Renal cortical epithelial cell (primary cell): ENCODE results near the gene NR2C2. TPM values are rescaled to one million over a fixed set of nuclear protein-coding genes. Genes with fewer than 3 reads are reported as not detected.
A peak's percentile ranks its signal among the peaks of the same experiment; 100 is the strongest.

Source experiments
- DNase-seq: peaks from one replicate; pipeline ENCODE4 v3.0.0-alpha.2; 2011; ENCODE audit warnings: low read depth
- total RNA-seq: library from RNA; depleted of rRNA; stranded (reverse); fragments of >200 nt; gene quantifications from 2 replicates; pipeline ENCODE4 v1.2.3, GENCODE V29; 2014

Gene NR2C2
- total RNA-seq, 1 donor from 2014 or later = 42.2 TPM

DNA sequence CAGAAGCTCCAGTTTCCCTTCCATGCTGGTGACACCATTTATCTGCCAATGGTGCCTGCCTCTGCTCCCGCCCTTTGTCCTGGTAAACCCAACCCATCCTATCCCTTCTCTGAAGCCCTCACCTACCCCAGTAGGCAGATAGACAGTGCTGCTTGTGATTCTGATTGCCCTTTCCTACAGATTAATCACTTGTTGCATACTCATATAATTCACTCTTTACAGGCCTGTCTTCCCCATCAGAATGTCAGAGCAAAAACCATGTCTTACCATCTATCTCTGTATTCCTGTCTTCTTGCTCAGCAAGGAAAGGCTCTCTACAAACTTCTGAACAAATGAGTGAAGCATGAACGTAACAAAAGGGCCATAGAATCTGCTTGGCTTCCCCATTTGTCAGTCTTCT lies 69.8 kb downstream of the NR2C2 start:
- no peak for DNase-seq

DNA sequence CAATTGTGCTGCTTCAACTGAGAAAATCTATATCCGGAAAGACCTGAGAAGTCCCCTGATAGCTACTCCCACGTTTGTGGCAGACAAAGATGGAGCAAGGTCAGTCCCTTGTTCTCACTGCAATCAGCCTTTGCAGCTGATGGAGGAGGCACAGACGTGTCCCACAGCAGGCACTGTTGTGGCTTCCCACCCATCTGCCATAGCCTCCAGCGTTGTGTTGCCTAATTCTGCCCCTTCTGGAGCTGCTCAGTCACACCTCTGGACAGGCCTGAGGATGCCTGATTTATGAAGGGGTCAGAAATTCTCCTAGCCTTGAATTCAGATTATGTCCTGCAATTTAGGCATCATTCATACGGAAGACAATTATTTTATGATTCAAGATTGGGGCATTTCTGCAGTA lies 75.9 kb downstream of the NR2C2 start:
- no peak for DNase-seq

DNA sequence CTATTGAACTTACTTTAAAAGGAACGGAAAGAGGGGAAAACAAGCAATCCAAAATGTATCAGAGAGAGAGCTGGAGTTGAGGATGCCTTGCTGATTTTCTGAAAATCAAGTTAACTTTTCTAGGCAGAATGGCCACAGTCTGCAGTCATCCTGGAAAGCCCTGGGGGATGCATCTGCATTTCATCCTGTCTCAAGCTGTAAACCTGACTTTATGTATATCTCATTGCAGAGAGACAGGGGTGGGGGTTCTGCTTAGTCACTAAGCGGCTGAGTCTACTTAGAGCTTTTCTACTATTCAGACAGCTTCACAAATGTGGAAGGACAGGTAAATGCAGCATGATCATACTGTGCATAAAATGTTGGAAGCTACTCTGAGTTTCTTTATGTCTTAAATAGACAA lies 76.3 kb downstream of the NR2C2 start:
- DNase-seq = no peak

- no peak for DNase-seq
These were observed 82.2 kb downstream of the NR2C2 start for GRCh38 chr3:15029625-15030024.

DNA sequence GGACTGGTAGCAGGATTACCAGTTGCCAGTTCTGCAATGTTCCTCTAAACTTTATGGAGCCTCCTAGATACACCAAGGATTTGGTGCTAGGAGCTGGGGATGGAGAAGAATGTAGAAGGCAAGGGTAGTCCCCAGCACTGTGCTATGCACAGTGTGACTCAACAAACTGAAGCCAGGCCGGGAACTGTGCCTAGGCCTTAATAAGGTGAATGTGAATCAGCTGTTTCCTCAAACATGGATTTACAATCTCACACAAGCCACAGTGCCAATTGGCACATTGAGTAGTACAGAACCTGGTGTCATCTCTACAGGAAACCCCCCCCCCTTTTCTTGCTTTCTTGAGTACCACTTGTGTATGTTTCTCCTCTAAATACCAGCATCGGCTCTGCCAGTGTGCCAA lies 85.3 kb downstream of the NR2C2 start:
- DNase-seq = no peak

GRCh38 chr3:15033103-15033502 lies 85.7 kb downstream of the NR2C2 start:
- DNase-seq = no peak

DNA sequence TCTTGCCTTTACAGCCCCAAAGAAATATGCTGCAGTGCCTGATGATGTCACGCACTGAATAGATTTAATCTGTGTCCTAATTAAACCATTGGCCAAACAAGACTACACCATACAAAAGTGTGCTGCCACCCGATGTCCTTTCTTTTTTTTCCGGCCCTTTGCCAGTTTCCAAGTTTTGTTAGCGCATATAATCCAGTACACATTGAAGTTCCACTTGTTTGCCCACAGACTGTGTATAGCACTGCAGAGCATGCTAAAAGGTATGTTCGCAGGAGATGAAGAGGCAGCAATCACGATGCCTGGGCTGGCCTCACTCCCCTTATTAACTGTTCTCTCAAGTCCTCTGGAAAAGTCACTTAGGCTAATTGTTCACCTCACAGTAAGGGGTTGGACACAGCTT lies 90.9 kb downstream of the NR2C2 start:
- DNase-seq = no peak

DNA sequence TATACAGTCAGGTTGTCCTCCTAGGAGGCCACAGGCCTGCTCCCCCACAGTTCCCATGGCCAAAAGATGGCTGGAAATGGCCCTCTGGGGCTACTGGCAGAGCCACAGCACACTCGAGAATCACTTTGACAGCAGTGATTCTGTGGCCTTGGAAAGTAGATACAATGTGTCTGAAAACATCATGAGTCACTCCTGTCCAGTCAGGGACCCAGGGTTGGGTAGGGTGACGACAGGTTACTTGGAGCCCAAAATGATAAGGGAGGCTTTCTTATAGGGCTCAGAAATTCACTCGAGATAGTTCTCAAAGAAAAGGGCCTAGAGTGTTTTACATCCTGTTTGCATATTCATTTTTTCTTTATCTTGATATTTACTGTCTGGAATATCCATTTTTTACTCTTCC lies 93.5 kb downstream of the NR2C2 start:
- DNase-seq = no peak

DNA sequence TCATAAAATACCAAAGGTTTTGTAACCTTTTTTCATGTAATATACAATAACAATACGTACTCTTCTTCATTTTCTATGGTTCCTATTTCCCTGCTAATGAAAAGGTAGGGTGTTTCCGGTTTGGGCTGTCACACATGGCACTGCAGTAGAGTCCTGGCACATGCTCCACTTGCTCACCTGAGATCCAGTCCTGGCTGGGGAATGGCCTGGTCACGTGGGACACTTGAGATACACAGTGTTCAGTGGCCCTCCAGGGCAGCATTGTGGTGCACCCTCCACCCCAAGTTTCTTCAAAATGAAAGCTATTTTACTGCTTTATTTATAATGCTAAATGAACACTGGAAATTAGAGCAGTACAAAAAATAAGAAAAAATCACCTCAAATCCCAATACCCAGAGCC lies 94.6 kb downstream of the NR2C2 start:
- DNase-seq = no peak

DNA sequence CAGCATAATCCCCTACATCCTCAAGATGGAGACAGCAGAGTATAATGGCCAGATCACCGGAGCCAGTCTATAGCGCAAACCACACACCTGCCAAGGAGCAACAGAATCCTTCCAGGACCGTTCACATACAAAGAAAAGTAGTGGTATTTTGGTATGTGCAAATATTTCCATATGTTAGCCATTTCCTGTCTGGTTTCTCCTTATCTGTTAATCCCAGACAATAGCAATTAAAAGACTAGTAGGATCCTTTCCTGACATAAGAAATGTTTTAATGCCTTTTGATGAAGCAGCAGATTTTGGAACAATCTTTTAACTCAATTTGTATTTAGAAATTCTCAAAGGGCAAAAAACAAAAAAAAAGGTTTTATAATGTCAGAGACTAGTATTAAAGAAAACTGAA lies 95.6 kb downstream of the NR2C2 start:
- DNase-seq = no peak

GRCh38 chr3:15043408-15044171 lies 96.2 kb downstream of the NR2C2 start:
- DNase-seq = no peak

DNA sequence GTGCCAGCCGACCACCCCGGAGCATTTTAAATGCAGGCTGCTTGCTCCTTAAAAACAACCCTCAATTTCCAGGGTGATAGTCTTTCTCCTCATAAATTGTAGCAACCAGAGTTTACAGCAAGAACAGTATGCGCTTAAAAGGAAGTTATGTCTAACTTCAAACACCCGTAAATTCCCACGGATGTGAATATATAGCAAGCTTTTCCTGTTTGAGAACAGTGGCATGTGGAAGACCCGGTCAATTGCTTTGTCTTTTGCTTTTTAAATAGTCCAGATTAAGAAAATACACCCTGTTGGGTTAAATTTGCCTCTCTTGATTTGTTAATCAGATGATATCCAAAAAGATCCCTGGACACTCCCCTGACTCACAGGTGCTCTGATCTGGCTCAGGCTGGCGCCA lies 96.9 kb downstream of the NR2C2 start:
- no peak for DNase-seq

DNA sequence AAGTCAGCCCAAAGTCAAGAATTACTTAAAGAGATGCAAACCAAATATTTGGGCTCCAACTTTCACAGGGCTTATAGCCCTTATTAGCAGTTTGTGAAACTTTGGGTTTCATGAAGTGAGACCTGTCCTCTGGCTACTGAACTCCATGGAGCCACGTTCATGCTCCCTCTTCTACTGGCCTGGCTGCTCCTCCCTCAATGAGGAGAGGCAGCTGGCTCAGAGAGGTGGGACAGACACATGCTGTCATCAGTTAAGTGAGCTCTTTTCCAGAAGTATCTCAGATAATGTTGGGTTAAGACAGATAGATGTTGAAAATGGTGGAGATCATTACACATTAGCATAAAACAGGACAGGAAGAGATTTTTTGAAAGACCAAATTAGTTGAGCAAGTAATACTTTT lies 98.3 kb downstream of the NR2C2 start:
- DNase-seq = no peak

DNA sequence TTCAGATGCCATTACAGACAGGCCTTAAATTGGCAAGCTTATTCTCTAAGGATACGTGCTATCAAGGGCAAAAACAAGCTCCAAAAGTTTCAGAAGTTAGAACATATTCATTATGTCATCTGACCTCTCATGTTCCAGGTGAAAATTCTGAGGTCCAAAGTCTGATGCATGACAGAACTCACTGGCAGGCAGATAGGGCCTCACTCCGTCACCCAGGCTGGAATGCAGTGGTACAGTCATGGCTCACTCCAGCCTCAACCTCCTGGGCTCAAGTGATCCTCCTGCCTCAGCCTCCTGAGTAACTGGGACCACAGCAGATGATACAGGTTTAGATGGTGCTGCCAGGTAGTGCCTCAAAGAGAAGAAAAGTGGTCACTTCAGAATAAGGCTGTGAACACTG lies 102.2 kb downstream of the NR2C2 start:
- no peak for DNase-seq

DNA sequence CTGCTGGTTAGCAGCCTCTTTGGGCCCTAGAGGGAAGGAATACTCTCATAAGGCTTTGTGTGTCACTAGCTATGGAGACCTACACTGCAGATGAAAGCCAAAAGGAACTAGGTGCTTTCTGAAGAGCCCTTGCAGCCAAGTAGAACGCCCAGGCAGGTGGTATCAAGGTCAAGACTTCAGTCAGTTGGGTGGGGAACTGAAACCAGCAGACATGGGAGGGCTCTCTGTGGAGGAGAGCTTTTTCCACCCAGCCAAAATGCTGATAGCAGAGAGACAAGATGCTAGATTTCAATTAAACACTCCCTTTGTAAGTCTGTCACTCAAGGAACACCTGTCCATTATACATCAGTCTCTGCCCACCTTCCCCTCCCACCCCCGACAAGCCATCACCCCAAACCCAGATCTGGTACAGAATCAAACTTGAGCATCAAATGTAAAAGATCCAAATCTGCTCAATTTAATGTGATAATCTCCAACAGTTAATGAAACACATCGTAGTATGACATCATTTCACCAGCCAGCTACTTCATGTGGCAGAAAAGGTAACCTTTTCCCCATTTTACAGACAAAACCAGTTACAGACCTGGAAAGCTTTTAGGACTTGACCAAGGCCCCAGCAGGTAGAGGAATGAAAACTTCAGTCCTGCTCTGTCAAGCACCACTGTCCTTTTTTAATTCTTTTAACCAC lies 103.2 kb downstream of the NR2C2 start:
- DNase-seq = no peak

GRCh38 chr3:15051531-15051930 lies 104.1 kb downstream of the NR2C2 start:
- peak; percentile 25 for DNase-seq

GRCh38 chr3:15052335-15053242 lies 105.2 kb downstream of the NR2C2 start:
- no peak for DNase-seq

DNA sequence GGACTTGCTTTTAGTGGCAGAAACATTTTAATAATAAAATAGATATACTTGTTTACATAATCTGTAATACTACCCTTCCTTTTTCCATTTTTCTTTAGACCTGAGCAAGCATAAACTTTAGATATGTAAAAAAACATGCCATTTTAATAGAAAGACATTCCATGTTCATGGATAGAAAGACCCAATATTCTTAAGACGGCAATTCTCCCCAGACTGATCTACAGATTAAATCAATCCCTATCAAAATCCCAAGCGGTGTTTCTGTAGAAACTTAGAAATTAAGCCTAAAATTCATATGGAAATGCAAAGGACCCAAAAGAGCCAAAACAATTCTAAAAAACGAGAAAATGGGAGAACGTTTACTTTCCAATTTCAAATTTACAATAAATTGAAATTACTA lies 106.2 kb downstream of the NR2C2 start:
- no peak for DNase-seq

GRCh38 chr3:15055019-15055557 lies 107.7 kb downstream of the NR2C2 start:
- peak; percentile 21 for DNase-seq

- no peak for DNase-seq
These were observed 109.5 kb downstream of the NR2C2 start for GRCh38 chr3:15056676-15057404.

DNA sequence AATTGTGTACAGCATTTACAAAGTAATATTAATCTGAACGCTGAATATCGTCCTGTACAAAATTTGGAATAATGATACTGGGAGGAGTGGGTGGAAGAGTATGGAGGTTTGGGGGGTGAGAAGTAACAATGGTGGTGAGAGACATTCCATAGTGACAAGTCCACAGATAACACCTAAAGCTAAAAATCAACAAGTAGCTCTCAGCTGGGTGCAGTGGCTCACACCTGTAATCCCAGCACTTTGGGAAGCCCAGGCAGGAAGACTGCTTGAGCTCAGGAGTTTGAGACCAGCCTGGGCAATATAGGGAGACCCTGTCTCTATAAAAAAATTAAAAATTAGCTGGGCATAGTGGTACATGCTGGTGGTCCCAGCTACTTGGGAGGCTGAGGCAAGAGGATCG lies 112.6 kb downstream of the NR2C2 start:
- DNase-seq = no peak

- no peak for DNase-seq
These were observed 115.9 kb downstream of the NR2C2 start for GRCh38 chr3:15063238-15063637.
